Measurements from ENCODE around the gene DONSON.
"Not testable (repeated sequence)": the region's sequence is repeated elsewhere in the genome, so short reads cannot be mapped to it uniquely, and the experiment has no call there.

DONSON gene, protein sequence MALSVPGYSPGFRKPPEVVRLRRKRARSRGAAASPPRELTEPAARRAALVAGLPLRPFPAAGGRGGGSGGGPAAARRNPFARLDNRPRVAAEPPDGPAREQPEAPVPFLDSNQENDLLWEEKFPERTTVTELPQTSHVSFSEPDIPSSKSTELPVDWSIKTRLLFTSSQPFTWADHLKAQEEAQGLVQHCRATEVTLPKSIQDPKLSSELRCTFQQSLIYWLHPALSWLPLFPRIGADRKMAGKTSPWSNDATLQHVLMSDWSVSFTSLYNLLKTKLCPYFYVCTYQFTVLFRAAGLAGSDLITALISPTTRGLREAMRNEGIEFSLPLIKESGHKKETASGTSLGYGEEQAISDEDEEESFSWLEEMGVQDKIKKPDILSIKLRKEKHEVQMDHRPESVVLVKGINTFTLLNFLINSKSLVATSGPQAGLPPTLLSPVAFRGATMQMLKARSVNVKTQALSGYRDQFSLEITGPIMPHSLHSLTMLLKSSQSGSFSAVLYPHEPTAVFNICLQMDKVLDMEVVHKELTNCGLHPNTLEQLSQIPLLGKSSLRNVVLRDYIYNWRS

GRCh38 chr21:33588485-33589335, at the start of gene DONSON:
Gene DONSON (minus strand): TSS chr21:33588684. CDS start chr21:33588641, 43 bp downstream.
- DNase-seq (ENCODE audit: low read depth in 2 of 2), result peak; percentile 75 to 79

GRCh38 chr21:33634254-33634653, 45.8 kb upstream of the DONSON start:
- DNase-seq (ENCODE audit: low read depth in 2 of 2), result no peak

DNA sequence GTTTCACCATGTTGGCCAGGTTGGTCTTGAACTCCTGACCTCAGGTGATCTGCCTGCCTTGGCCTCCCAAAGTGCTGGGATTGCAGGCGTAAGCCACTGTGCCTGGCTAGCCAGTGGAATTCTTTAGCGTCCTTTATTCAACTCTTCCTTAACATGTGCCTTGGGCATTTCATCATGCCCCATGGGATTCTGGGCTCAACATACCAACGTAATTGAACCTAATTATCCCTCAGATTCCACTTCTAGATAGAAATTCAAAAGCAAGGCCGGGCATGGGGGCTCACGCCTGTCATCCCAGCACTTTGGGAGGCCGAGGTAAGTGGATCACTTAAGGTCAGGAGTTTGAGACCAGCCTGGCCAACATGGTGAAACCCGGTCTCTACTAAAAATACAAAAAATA, 37.7 kb upstream of the DONSON start:
- not testable (repeated sequence) for DNase-seq (ENCODE audit: low read depth in 2 of 2)

DNA sequence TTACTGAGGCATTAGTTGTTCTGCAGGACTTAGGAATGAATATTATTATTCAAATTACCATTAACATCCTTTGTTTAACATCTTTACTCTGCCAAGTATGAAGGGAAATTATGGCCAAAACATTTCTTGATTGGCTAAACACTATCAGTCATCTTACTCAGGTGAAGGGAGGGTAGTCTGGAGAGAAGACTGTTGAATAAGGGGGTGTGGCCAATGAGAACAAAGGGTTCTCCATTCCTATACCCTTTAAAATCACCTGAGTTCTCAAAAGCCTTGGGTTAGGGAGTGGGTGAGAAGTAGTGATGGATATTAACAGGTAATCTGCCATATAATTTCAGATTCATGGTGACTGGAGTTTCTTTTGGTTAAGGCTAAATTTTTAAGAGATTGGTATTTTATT, 33.8 kb upstream of the DONSON start:
- no peak for DNase-seq (ENCODE audit: low read depth in 2 of 2)

GRCh38 chr21:33619726-33620125, 31.2 kb upstream of the DONSON start:
- no peak for DNase-seq (ENCODE audit: low read depth in 2 of 2)

DNA sequence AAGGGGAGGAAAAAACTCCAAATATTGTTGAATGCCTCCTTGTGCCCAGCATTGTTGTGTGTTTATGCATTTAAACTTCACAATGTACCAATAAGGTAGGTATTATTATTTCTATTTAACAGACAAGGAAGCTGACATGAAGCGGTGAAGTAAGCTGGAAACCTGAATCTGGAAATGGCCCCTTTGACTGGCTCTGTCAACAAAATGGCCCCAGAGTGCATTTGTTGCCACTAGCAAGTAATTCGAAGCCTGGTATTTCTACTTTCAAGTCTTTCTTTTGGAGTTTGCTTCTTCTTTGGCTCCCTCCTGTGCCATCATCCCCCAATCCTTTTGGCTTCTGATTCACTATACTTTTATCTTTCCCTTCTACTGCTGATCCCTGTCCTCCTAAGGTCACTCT, 29.9 kb upstream of the DONSON start:
- DNase-seq (ENCODE audit: low read depth in 2 of 2), result no peak

DNA sequence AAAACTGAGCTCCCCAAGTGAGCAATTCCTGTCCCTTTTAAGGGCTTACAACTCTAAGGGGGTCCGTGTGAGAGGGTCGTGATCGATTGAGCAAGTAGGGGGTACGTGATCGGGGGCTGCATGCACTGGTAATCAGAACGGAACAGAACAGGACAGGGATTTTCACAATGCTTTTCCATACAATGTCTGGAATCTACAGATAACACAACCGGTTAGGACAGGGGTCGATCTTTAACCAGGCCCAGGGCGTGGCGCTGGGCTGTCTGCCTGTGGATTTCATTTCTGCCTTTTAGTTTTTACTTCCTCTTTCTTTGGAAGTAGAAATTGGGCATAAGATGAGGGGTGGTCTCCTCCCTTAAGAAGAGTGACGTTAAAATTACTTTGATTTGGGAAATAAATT, 29.1 kb upstream of the DONSON start:
- DNase-seq (ENCODE audit: low read depth in 2 of 2), result not testable (repeated sequence)

DNA sequence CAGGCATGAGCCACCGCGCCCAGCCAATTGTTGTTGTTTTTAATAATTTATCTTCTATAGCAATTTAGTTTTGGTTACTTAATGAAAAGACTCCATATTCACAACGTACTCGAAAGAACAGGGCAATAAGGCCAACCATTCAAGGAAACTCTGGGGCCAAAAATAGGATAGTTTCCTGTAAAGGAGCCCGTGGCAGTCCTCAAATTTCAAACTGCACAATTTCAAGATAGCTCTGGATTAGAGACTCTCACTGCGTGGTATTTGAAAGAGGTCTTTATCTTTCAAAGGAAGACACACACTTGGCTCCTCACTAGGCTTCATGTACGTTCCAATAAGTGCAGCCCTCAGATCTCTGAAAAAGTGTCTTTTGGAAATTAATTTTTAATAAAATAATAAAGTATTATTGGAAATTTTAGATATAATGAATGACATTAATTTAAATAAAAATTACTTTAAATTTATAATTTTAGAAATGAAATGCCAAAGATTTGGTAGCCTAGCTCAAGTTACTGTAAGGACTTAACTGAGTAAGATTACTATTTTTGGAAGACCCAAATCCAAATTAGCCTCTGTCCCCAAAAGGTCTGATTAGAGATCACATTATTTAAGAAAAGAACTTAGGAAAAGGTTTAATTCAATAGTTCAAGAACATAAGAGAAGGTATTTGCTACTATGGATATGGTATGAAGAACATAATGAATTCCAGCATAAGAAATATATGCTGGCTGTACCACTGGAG, 22.7 kb upstream of the DONSON start:
- DNase-seq (ENCODE audit: low read depth in 2 of 2), result no peak

DNA sequence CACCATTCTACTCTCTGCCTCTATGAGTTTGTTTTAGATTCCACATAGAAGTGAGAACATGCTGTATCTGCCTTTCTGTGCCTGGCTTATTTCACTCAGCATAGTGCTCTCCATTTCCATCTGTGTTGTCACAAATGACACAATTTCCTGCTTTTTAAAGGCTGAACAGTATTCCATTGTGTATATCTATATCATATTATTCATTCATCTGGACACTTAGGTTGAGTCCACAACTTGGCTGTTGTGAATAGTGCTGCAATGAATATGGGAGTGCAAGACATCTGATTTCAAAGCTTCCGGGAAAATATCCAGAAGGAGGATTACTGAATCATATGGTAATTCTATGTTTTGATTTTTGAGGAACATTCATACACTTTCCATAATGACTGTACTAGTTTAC, 20.1 kb upstream of the DONSON start:
- no peak for DNase-seq (ENCODE audit: low read depth in 2 of 2)

- no peak for DNase-seq (ENCODE audit: low read depth in 2 of 2)
Measured at GRCh38 chr21:33598051-33598450, 9.6 kb upstream of the DONSON start.

GRCh38 chr21:33587792-33588484, 546 bp downstream of the DONSON start:
- no peak for DNase-seq (ENCODE audit: low read depth in 2 of 2)

DNA sequence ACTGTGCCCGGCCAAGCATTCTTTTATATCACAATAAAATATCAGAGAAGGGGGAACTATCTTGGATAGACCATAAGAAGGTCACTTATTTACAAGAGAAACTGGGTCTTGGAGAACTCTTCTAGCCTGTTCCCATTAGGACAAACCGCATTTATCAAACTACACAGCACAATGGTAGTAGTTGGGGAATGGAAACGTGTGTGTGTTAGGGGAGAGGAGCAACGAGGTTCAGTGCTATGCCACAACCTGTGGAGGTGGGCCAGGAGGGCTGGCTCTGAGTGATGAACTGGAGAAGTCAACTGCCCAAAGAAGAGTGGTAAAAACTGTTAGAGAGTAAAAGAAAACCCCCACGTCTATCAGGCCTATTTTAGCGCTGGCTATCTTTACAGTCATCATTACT, 1.6 kb downstream of the DONSON start:
- DNase-seq (ENCODE audit: low read depth in 2 of 2), result no peak

DNA sequence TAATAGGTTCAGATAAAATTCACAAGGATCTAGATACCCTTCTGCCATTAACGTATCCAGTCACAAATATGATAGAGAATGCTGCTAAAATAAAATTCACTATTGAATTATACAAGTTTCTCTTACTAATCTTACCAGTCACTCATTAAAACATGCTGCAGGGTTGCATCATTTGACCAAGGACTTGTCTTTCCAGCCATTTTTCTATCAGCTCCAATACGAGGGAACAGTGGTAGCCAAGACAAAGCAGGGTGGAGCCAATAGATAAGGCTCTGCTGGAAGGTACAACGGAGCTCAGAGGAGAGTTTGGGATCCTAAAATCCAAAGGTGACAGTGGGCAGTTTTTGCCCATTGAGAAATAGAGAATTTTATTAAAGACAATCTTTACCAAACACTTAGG, 4.0 kb downstream of the DONSON start:
- no peak for DNase-seq (ENCODE audit: low read depth in 2 of 2)

DNA sequence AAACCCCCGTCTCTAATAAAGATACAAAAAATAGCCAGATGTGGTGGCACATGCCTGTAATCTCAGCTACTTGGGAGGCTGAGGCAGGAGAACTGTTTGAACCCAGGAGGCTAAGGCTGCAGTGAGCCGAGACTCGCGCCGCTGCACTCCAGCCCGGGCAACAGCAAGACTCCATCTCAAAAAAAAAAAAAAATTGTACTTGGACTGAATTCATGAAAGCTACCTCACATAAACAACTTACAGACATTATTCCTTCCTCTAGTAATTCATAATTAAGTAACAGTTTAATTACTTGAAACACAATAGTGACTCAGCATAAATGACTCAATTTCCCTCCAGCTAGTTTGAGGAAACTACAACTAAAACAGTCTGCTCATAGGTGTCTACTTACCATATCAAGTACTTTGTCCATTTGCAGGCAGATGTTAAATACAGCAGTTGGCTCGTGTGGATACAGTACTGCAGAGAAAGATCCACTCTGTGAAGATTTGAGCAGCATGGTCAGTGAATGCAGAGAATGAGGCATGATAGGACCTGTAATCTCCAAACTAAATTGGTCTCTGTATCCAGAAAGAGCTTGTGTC, 9.4 kb downstream of the DONSON start:
- DNase-seq (ENCODE audit: low read depth in 2 of 2), result no peak

- no peak for DNase-seq (ENCODE audit: low read depth in 2 of 2)
Measured at GRCh38 chr21:33578214-33578613, 10.3 kb downstream of the DONSON start.

GRCh38 chr21:33576741-33577141, 11.7 kb downstream of the DONSON start:
- not testable (repeated sequence) for DNase-seq (ENCODE audit: low read depth in 2 of 2)

- DNase-seq (ENCODE audit: low read depth in 2 of 2), result no peak
Measured at GRCh38 chr21:33572350-33572749, 16.1 kb downstream of the DONSON start.

DNA sequence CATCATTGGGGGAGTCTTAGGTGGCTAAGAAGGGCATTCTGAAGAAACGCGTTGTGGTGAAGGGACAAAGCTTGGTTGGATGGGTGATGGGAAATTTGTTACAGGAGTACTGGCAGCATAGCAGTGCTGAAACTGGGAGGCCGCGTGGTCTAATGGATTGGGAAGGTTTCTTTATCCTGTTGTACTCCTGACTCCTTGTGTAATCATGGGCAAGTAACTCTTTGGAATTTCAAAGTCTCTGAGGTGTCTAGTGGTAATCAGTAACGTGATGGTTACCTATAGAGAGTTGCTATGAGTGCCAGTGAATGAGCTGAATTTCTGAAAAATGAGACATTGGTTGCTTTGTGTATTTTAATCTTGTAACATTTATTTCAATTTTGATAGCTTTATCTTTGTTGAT, 18.5 kb downstream of the DONSON start:
- no peak for DNase-seq (ENCODE audit: low read depth in 2 of 2)

- DNase-seq (ENCODE audit: low read depth in 2 of 2), result no peak
Measured at GRCh38 chr21:33568448-33568847, 20.0 kb downstream of the DONSON start.

DNA sequence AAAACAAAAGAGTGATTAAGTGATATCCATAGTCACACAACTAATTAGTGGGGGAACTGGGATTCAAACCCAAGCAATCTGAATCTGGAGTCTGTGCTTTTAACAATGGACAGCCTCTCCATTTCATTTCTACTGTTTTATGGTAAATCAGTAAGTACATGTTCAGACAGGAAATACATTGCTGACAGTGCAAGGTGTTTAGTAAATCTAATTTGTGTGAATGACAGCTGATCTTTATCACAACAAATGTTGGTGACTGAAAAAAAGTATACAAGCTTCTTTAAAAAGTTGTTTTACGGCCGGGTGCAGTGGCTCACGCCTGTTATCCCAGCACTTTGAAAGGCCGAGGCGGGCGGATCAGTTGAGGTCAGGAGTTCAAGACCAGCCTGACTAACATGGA, 20.6 kb downstream of the DONSON start:
- DNase-seq (ENCODE audit: low read depth in 2 of 2), result no peak

- no peak for DNase-seq (ENCODE audit: low read depth in 2 of 2)
Measured at GRCh38 chr21:33566514-33566913, 22.0 kb downstream of the DONSON start.
